Left ventricle myocardium superior (tissue), 1 donor: Measurements from ENCODE around the gene SPDYE2B. TPM values are rescaled to one million over a fixed set of nuclear protein-coding genes. Genes with fewer than 3 reads are reported as not detected.
"Not testable (repeated sequence)": the region's sequence is repeated elsewhere in the genome, so short reads cannot be mapped to it uniquely, and the experiment has no call there.

Experiments
- ATAC-seq: fragments of 200-7000 bp; cut with Tn5 transposase; one replicate; pipeline ENCODE4 v1.9.1; 2020; ENCODE audit warnings: mild to moderate bottlenecking, moderate library complexity
- DNase-seq: peaks from one replicate; pipeline ENCODE4 v3.0.0-alpha.2; 2020
- intact Hi-C: fragments of 100-400 bp; cut with micrococcal nuclease; formaldehyde crosslinking; loops from one replicate; pipeline ENCODE4 v1.11.0; 2022
- total RNA-seq: library from RNA; stranded (reverse); fragmentation: NEBNext Ultra II Directional; extraction: Animal tissue kit (Norgen Biotek cat#: 25700); gene quantifications from one replicate; pipeline ENCODE4 v1.2.1, GENCODE V29; 2021
- donor health status: DM: no; HTN: yes; CAD: no; lungs with severe emphysema.

SPDYE2B gene
- total RNA-seq, 1 donor from 2014 or later, result not detected

DNA sequence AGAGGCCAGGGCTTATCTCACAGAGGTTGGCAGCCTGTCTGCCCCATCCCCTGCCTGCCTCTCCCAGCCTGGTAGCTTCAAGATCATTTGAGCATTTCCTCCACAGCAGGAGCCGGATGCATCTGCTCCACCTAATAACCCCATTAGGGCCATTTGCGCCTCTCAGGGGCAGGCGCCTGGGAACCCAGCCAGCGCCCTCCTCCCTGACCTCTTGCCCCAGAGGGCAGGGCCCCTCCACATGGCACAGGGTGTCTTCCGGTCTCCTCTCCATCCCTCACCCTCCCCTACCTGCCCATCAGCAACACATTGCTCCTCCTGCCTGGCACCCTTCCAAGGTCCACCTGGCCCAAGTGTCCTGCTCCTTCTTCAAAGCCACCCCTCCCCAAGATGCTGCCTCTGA, 14.8 kb upstream of the SPDYE2B start:
- DNase-seq, intact Hi-C loops: not testable (repeated sequence)
- ATAC-seq, result peak; percentile 12

DNA sequence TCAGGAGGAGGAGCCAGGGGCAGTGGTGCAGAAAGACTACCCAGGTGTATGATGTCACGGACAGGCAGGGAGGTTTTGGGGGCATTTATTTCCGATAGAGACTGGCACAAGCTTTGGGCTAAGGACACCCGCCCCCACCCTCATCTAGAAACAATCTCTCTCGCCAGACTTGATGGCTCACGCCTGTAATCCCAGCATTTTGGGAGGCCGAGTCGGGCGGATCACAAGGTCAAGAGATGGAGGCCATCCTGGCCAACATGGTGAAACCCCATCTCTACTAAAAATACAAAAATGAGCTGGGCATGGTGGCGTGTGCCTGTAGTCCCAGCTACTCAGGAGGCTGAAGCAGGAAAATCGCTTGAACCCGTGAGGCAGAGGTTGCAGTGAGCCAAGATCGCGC, 13.2 kb upstream of the SPDYE2B start:
- peak; percentile 18 for DNase-seq
- ATAC-seq, intact Hi-C loops: not testable (repeated sequence)

DNA sequence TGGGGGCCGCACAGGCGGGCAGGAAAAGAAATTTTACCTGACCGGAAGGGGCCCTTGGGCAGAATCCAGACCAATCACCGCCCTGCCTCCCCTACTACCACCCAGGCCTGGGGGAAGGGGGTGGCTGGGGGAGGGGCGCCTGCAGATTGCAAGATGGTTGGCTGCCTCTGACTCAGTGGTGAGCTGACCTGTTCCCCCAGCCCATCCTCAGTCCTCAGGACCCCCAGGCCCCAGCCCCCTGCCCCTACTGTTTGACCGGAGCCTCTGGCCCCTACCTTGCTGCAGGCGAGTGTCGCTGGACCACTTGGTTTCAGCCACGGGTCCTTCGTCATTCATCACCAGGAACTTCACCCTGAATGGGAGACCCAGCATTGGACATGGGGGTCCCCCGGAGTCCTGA, 11.3 kb upstream of the SPDYE2B start:
- ATAC-seq (peak; percentile 3), DNase-seq (peak; percentile 28)
- intact Hi-C loops, result not testable (repeated sequence)

DNA sequence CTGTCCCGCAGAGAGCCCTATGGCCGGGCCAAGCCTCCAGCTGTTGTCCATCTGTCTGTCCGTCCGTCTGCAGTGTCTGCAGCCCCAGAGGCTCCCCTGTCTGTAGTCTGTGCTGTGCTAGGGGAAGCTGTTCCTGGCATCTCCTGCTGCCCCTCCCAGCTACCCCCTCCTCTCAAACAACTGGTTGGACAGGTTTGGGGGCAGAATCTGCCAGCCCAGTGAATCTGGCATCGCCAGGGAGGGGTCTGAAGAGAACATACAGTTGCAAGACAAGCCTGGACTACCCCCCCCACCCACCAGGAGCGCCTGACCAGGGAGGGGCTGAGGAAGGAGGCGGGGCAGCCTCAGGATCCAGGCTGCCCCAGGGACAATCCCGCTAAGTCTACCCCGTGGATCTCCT, 7.4 kb upstream of the SPDYE2B start, which contains the start of gene UPK3BL1:
Gene UPK3BL1, minus strand, starts transcription at position 101 of the 400 bp plus-strand sequence. Its CDS starts 50 bp downstream, at position 51.
- ATAC-seq, result peak; percentile 57
- intact Hi-C loops, result not testable (repeated sequence)

DNA sequence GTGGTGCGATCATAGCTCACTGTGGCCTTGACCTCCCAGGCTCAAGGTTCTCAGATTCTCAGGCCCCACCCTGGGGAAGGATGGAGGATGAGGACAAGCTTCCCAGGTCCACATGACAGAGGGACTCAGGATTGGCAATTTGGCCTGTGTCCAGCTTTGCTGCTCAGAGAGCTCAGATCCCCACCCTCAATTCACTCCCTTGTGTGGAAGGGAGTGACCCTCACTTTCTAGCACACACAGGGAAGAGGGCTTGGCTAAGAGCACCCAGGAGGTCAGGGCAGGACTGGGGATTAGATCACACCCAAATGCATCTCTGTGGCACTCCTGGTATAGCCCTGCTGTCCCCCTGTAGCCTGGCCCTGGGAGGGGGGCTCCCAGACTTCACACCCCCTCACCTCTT, 6.7 kb upstream of the SPDYE2B start:
- ATAC-seq, DNase-seq, intact Hi-C loops: not testable (repeated sequence)

More for the DNA sequence above, 7.4 kb upstream of the SPDYE2B start, which contains the start of gene UPK3BL1:
- not testable (repeated sequence) for DNase-seq

DNA sequence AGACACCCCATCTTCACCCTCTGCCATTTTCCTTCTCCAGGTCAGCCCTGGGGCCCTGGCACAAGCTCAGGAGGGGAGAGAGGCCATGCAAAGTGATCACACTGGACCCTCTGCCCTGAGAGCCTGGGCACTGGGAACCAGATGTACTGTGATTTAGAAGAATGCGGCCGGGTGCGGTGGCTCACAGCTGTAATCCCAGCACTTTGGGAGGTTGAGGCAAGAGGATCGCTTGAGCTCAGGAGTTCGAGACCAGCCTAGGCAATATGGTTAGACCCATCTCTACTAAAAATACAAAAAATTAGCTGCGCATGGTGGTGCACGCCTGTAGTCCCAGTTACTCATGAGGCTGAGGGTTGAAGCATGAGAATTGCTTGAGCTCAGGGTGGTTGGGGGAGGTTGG, 2.3 kb upstream of the SPDYE2B start:
- intact Hi-C loops, ATAC-seq, DNase-seq: not testable (repeated sequence)

DNA sequence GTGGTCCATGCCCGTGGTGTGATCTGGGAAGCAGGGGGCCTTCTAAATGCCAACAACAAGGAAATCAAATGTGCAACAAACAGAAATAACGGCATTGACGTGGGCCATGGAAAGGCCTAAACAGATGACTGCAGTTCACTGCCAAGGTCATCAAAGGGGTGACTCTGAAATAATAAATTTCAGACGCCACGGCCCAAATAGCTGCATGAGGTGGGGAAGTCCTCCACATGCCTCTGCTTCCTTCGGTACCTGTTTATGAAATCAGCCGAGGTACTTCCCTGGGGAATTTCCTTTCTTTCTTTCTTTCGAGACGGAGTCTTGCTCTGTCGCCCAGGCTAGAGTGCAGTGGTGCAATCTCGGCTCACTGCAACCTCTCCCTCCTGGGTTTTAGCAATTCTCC, 14.6 kb downstream of the SPDYE2B start:
- intact Hi-C loops, ATAC-seq, DNase-seq: not testable (repeated sequence)

DNA sequence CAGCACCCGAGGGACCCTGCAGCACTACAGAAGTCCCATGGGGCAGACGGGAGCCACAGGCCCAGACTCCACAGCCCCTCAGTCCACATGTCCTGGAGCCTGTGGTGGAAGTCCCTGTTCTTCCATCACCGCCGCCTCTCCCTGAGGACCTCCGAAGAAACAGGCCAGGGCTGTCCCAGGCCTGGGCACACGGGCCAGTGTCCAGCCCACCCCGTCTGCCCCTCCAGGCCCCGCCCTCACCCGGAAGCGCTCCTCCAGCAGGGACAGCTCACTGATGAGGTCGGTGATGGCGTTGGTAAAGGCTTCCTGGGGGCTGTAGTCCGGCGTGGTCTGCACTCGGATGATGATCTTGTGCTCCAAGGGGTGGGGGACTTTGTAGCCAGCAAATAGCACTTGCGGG, 16.7 kb downstream of the SPDYE2B start:
- ATAC-seq, intact Hi-C loops, DNase-seq: not testable (repeated sequence)

DNA sequence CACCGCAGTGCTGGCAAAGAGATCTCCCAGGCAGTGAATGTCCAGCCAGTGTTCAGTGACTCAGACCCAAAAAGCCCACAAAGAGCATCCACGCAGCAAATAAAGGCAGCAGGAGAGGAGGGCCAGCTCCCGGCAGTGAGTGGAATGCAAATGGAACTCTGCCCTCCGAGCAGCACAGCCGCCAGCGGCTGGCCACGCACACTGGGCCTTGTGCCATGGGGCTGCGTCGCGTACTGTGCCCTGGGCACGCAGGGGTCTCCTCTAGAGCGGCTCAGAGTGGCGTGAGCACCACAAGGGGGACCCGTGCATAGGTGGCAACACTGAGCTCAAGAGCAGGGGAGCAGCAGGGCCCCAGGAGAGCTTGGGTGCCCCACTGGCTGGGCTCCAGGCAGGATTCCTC, 17.4 kb downstream of the SPDYE2B start:
- intact Hi-C loops, ATAC-seq: not testable (repeated sequence)

DNA sequence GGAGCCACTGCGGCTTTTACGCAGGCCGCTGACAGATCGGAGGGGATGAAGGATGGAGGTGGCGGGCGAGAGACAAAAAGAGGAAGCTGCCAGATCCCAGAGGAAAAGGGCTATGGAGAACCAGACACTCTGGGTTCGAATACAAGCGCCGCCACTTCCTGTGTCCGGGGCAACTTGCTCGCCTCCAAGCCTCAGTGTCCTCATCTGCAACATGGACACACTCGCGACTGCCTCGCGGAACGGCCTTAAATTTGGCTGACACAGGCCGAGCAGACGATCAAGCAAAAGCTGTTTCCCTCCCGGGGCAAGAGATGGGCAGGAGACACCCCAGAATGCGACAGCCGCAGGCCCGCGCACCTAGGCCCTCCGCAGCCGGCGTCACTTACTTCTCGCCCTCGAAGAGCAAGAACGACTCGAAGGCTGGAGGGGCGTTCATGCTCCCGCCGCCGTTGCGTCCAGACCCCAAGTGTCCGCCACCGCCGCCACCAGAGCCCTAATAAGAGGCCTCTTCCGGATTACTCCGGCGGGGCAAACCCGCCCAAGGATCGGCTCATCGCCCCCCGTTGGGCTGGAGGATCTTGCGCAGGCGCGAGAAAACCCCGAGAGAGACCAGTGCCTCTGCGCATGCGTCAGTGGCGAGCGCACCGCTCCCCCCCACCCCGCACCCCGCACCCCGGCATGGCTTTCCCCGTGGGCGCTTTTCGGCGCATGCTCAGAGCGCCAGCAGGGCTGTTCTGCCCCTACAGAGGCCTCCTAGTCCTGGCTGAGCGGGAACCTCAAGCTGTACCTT, 21.2 kb downstream of the SPDYE2B start, which contains the start of gene POLR2J2:
Gene POLR2J2, minus strand, starts transcription at position 498 of the 790 bp plus-strand sequence. Its CDS starts 62 bp downstream, at position 436.
- DNase-seq (peak; percentile 90), ATAC-seq (peak; percentile 91)
- intact Hi-C loops, result not testable (repeated sequence)

More for the DNA sequence above, 17.4 kb downstream of the SPDYE2B start:
- not testable (repeated sequence) for DNase-seq

DNA sequence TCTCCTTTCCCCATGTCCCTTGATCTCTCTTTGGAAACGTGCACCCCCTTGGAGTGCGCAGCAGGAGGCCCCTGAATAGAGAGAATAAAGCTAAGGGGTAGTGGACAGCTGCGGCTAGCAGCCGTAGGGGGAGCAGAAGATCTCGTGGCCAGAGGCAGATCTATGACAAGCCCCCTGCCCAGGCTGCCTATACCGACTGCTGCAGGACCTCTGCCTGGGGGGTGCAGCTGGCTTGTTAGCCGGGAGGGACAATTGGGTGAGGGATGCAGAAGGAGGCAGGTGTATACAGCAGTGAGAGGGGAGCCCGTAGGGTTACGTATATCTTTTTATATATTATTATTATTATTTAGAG, 21.8 kb downstream of the SPDYE2B start:
- intact Hi-C loops, DNase-seq, ATAC-seq: not testable (repeated sequence)

DNA sequence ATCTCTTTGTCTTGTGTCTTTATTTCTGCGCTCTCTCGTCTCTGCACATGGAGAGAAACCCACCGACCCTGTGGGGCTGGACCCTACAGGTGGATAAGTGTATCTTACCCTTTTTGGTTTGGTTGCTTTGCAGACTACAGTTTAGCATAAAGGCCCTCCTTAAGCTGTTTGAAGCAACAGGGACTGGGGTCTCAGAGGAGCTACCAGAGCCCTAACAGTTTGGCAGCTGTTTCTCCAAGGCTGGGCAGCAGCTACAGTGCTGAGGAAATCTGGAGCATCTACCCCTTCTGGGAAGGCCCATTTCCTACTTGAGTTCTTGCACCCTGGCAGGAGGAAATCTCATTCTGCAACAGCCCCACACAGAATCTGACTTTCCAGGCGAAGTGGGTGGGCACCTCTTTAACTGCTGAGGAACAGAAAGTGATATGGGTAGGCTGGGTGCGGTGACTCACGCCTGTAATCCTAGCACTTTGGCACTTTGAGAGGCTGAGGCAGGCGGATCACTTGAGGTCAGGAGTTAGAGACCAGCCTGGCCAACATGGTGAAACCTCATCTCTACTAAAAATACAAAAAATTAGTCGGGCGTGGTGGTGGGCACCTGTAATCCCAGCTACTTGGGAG, 23.4 kb downstream of the SPDYE2B start:
- DNase-seq, ATAC-seq, intact Hi-C loops: not testable (repeated sequence)

DNA sequence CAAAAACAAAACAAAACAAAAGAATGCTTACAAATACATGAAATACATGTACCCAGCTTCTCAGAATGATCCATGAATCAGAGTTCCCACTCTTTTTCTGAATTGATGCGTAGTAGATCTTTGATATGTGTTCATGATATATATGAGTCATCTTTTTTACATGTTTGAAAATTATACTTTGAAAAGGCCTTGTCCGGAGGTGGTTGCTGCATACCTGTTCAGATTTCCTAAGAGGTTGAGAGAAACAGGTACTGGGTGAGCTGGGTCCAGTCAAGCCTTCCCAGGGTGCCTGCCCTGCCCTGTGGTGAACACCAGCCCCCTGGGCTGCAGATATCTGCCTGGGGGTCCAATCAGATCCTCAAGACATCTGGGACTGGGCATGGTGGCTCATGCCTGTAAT, 25.4 kb downstream of the SPDYE2B start:
- intact Hi-C loops, ATAC-seq, DNase-seq: not testable (repeated sequence)

DNA sequence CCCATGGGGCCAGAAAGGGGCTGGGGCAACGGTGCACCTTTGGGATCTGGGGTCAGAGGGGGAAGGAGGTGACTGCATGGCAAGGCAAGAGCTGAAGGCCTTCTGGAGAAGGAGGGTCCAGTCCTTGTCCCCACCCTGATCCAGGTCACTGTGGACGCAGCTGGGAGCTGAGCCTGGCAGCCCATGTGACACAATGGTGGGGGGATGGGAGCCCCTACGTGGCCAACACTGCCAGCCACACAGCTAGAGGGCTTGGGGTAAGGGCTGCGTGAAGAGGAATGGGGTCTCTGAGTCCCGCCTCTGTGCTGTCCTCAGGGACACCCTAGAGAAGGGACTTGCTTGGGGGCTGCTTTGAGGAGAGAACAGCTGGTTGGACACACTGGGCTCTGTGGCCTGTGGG, 30.7 kb downstream of the SPDYE2B start:
- ATAC-seq, result peak; percentile 19
- intact Hi-C loops, DNase-seq: not testable (repeated sequence)

DNA sequence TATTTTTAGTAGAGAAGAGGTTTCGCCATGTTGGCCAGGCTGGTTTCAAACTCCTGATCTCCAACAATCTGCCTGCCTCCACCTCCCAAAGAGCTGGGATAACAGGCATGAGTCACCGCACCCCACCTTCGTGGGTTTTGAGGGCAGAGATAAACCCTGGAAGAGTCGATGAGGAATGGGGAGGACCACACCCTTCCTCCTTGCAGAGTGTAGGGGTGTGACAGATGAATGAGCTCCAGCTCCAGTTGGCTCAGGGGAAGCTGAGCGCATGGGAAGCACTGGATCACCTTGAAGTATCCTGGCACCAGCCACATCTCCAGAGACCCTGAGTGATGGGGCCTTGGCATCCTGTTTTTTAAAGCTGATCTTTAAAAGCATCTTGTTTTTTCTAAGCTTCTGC, 32.4 kb downstream of the SPDYE2B start:
- intact Hi-C loops, result not testable (repeated sequence)

DNA sequence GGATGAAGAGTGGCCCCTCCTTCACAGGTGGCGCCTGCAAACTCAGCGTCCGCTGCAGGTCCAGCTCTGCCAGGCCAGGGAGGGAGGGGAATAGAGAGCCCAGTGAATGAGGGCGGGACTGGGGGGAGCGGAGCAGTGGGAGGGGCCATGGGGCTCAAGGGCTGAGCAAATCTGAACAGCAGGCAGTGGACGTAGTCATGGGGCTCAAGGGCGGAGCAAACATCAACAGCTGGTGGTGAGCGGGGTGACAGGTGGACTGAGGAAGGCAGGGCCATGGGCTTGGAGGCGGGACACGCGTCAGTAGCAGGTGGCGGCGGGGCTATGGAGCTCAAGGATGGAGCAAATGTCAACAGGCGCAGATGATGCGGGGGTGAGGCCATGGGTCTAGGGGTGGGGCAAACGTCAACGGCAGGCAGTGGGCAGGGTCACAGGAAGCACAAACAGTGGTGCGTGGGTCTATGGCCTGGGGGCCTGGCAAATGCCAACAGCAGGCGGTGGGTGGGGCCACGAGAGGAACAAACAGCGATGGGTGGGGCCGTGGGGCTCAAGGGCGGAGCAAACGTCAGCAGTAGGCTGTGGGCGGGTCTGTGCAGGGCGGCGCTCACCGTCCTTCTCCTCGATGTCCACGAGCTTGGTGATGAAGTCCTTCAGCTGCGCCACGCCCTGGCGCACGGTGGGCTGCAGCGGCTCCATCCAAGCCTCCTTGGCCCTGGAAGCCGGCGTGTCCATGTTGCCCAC, 38.3 kb downstream of the SPDYE2B start:
- DNase-seq, intact Hi-C loops: not testable (repeated sequence)
- peak; percentile 93 for ATAC-seq

More for the DNA sequence above, 32.4 kb downstream of the SPDYE2B start:
- not testable (repeated sequence) for DNase-seq, ATAC-seq

DNA sequence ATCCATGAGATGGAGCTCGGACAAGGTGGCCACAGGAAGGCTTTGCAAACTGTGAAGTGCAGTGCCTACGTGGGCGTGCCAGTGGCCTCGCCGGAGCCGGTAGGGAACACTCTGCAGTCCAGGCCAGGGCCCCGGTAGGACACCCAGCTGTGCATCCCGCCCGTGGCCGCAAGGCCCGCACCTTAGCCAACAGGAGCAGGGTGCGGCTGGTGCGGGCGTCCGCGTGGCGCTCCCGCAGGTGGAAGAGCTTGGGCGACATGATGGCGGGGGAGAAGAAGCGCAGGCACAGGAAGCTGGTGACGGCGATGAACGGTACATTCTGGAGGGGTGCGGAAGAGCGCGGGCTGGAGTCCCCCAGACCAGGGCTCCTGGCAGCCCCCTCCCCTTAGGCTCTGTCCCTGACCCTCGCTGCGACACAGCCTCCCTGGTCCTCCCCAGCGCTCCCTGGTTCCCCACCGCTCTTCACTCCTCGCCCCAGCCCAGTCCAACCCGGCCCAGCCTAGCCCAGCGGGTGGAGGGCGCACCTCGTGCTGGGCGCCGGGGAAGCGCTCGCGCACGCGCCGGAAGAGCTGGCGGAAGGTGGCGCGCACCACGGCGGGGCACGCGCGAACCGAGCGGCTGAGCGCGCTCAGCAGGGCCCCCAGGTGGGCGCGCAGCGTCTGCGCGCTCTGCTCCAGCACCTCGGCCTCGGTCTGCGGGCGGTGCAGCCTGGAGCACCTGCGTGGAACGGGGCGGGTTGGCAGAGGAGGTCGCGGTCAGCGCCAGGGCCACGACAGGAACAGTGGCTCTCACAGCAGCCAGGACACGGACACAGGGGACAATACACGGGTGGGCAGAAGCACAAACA, 39.5 kb downstream of the SPDYE2B start:
- ATAC-seq, result peak; percentile 55
- intact Hi-C loops, DNase-seq: not testable (repeated sequence)

DNA sequence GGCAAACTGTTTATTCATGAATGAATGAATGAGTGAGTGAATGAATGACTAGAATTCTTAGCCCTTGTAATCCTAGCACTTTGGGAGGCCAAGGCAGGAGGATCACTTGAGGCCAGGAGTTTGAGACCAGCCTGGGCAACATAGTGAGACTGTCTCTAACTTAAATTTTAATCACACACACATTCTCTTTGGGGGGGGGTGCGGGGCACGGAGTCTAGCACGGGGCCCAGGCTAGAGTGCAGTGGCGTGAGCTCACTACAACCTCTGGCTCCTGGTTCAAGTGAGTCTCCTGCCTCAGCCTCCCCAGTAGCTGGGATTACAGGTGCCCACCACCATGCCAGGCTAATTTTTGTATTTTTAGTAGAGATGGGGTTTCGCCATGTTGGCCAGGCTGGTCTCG, 40.5 kb downstream of the SPDYE2B start:
- ATAC-seq, DNase-seq, intact Hi-C loops: not testable (repeated sequence)
